ELR (cell line): Measurements from ENCODE around the gene CDKN2AIPNL.
"Not testable (repeated sequence)": the region's sequence is repeated elsewhere in the genome, so short reads cannot be mapped to it uniquely, and the experiment has no call there.

Source experiments
- DNase-seq: peaks from one replicate; pipeline ENCODE4 v3.0.0-alpha.2; 2015; ENCODE audit warnings: low read depth

The CDKN2AIPNL gene

GRCh38 chr5:134398609-134399155 lies 13.0 kb downstream of the CDKN2AIPNL start:
- DNase-seq, result no peak

GRCh38 chr5:134397196-134397595 lies 14.5 kb downstream of the CDKN2AIPNL start:
- no peak for DNase-seq

- no peak for DNase-seq
Measured at GRCh38 chr5:134396274-134396673, 15.4 kb downstream of the CDKN2AIPNL start.

GRCh38 chr5:134394932-134395331 lies 16.7 kb downstream of the CDKN2AIPNL start:
- peak; percentile 19 for DNase-seq

GRCh38 chr5:134392301-134392700 lies 19.4 kb downstream of the CDKN2AIPNL start:
- DNase-seq, result peak; percentile 55

- DNase-seq, result no peak
Measured at GRCh38 chr5:134387443-134387842, 24.2 kb downstream of the CDKN2AIPNL start.

DNA sequence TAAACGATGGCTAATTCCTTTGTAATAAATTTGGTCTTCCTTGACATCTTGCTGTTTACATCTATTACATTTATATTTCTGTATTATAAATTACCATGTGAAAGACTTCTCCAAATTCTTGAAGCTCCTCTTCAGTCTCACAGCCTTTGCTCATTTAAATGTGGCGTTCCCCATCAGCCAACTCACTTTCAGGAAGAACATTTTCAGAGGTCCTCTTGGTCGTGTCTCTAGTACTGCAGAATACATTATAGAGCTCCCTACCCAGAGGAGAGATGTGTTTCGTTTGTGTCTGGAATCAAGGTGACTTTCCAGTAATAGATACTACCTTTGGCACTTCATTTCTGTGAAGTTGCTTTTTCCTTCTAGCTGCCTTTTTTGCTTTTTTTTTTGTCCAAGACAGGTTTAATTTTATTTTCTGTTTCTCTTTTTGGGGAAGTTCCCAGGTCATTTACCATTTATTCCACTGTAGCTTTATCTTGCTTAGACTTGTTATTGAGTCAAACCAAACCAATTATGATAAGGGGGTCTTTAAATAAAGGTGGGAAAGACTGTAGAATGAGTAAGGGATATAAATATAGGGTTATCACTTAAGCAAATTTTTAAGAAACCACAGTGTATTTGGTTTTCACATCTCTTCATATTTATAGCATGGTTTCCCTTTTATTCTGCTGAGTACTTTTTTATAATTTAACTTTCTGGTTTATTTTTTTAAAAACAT lies 27.5 kb downstream of the CDKN2AIPNL start:
- no peak for DNase-seq

- DNase-seq, result not testable (repeated sequence)
Measured at GRCh38 chr5:134382204-134382603, 29.5 kb downstream of the CDKN2AIPNL start.

DNA sequence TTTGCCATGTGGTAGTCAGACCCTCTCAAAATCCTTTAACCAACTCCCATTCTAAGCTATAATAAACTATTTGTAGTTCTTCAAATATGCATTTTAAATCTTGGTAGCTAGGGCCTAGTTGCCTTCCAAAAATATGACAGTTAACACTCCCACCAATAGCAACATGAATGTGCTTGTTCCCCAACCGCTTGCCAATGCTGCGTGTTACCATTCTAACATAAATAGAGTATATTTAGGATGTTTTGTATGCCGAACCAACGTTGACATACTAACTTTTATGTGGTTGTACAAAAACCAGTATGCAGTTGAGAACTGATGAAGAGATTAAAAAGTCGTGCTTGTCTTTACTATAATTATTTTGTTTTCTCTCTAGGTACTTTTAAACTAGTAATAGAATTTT lies 31.3 kb downstream of the CDKN2AIPNL start:
- DNase-seq, result no peak

DNA sequence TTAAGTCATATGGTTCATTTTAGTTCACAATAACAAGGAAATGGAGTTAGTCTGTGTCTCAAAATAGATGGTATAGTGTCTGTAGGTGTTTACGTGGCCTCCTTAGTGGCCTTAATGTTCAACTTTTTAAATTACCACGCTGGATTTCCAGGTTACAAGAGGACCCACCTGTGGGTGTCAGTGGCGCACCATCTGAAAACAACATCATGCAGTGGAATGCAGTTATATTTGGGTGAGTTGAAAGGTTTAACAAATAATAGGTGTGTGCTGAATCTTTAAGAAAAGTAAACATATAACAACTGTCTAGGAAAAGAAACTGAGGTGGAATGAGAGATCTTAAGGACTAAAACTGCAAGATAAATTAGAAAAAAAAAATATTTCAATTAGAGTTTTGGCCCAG lies 37.4 kb downstream of the CDKN2AIPNL start:
- peak; percentile 15 for DNase-seq

DNA sequence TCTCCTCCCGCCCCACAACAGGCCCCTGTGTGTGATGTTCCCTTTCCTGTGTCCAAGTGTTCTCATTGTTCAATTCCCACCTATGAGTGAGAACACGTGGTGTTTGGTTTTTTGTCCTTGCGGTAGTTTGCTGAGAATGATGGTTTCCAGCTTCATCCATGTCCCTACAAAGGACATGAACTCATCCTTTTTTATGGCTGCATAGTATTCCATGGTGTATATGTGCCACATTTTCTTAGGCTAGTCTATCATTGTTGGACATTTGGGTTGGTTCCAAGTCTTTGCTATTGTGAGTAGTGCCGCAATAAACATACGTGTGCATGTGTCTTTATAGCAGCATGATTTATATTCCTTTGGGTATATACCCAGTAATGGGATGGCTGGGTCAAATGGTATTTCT lies 38.0 kb downstream of the CDKN2AIPNL start:
- not testable (repeated sequence) for DNase-seq

GRCh38 chr5:134371834-134372340 lies 39.8 kb downstream of the CDKN2AIPNL start:
- peak; percentile 72 for DNase-seq

- peak; percentile 100 for DNase-seq
Measured at GRCh38 chr5:134370871-134371833, 40.5 kb downstream of the CDKN2AIPNL start, which contains the start of gene UBE2B. UBE2B (plus strand) TSS chr5:134371569; CDS start chr5:134371596, 27 bp downstream.

- peak; percentile 40 for DNase-seq
Measured at GRCh38 chr5:134370311-134370870, 41.3 kb downstream of the CDKN2AIPNL start.

DNA sequence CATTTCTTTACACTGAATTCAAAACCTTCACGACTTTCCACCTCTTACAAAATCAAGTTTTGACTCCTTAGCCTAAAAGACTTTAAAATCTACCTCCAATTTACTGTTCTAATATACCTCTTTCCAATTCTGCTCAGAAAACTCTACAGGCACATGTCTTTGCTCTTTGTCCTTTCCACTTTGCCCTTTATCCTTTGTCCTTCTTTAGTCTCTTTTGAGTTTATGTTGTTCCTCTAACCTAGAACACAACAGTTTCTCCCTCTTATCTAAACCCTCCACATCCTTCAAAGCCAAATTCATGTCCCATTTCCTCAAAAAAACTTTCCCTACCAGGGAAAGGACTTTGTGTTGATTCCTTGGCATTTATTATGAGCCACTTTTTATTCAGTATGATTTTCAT lies 46.1 kb downstream of the CDKN2AIPNL start:
- no peak for DNase-seq

DNA sequence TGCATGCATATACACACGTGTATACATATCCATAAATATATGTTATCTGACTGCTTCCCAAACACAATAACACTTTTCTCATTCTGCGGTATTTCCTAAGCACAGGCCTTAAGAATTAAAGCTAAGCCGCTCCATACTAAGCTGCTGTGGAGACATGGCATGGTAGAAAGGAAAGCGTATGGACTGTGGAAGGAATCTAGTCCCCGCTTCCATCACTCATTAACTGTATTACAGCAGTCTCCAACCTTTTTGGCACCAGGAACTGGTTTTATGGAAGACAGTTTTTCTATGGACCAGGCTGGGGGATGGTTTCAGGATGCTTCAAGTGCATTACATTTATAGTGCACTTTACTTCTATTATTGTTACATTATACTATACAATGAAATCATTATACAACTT lies 56.0 kb downstream of the CDKN2AIPNL start:
- DNase-seq, result no peak
